ENCODE measurements around the gene OLFM2.

OLFM2 gene

DNA sequence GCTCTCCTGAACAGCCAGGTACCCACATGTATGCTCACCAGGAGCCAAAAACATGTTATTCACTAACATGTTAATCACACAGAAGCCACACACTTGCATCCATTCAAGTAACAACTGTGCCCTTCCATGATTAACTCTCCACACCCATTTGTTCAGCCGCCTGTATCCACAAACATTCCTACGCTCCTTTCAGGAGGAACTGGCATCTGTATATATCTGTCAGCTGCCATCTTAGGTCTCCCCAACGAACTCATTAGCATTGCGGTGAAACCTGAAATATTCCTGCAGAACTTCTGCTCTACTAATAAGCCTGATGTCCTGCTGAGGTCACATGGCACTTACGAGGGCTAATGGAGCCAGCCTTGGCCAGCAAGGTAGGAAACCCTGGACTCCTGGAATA, 33.0 kb downstream of the OLFM2 start:
- no peak for DNase-seq

DNA sequence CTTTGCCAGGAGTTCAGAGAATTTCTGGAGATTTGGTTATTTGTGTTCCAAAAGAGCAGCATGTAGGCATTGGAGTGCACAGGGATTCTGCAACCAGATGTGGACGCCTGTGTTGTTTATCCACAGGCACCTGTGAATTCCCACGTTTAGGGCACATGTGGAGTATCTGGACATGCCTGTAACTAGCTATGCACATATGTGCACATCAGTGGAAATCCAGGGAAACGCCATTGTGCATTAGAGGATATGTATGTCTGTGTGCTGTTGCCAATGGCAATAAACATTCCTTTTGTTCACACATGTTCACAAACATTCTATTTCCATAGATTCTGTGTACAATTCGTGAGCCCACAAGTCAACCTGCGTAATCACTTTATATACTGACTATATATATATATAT, 34.7 kb downstream of the OLFM2 start:
- no peak for DNase-seq

DNA sequence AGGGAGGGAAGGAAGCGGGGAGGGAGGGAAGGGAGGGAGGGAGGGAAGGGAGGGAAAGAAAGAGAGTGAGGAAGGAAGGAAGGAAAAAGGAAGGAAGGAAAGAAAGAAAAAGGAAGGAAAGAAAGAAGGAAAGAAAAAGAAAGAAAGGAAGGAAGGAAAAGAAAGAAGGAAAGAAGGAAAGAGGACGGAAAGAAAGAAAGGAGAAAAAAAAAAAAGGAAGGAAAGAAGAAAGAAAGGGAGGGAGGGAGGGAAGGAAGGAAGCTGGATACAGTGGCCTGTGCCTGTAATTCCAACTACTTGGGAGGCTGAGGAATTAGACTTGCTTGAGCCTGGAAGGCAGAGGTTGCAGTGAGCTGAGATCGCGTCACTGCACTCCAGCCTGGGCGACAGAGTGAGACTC, 35.3 kb downstream of the OLFM2 start:
- no peak for DNase-seq

DNA sequence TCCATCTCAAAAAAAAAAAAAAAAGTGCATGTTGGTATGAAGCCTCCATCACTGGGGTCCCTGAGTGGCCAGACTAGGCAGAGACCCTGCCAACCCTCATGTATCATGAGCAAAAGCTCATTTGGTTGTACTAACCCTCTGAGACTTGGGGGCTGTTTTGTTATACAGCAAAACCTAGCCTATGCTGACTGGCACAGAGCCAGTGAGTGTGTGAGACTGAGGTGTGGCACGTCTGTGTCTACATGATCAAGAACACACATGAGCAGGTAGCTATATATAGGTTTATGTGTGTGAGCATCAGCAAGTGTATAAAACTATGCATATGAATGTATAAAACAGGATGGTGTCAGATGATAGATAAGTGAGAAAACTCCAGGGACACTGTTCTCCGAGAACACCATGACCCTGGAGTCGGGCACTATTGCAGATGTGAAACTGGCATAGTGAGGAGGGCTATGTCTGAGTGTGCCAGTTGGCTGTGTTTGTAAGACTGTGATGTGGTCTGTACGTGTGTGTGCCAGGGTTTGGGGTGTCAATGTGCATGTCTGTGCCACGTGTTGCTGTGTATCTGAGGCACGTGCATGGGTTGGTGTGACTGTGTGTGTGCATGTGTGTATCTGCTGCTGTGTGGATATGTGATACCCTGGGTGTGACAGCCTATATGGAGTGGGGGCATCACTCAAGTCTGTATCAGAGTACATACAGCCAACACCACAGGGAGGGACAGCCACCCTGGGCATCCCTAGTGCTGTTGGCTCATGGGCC, 44.5 kb downstream of the OLFM2 start:
- no peak for DNase-seq

DNA sequence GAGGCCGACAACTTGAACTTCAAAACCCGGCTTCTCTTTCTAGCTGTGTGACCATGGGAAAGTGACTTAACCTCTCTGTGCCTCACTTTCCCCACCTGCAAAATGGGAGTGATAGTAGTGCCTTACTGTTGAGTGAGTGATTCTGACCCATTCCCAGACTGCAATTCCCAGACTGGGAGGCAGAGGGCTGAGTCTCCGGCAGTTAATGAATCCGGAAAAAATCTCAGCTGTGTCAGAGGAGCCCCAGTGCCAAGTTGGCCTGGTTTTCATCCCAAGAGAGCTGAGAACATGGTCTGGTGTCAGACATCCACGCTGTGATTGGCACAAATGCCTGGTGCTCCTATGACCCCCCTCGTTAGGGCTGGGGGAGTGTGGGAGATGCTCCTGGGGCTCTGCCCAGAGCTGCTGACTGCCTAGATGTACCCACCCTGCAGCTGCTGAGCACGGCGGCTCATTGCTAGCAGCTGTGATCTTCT, 51.2 kb downstream of the OLFM2 start:
- DNase-seq, result no peak

DNA sequence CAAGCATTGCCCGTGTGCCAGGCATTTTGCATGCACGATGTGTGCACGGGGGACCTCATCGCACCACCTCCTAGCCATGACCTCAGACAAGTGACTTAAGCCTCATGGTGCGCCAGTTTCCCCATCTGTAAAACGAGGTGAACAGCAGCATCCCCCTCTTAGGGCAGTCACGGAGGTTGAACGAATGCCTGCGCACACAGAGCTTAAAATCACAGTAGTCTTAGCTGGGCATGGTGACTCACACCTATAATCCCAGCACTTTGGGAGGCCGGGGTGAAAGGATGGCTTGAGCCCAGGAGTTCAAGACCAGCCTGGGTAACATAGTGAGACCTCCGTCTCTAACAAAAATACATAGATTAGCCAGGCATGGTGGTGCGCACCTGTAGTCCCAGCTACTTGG, 52.6 kb downstream of the OLFM2 start:
- no peak for DNase-seq

DNA sequence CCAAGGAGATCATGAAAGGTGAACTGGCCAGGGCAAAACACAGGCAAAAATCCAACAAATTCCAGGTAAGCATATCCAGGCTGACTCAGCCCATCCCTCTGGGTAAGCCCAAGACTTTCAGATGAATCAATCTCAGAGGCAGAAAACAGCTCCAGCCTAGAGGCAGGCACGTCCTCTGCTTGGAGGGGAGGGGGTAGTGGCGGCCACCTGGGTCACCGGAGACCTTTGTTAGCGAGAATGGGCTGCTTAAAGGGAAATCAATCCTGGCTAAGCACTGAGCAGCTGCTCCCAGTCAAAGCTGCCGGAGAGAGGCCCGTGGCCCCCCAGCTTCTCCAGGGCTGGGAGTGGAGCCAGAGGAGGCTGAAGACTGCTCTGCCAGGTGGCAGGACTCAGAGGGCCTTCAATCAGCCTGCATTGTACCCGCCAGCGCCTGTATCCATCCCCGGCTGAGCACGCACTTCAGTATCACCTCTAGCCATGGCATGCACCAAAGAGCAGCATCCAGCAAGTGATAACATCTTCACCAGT, 53.0 kb downstream of the OLFM2 start:
- DNase-seq, result no peak

DNA sequence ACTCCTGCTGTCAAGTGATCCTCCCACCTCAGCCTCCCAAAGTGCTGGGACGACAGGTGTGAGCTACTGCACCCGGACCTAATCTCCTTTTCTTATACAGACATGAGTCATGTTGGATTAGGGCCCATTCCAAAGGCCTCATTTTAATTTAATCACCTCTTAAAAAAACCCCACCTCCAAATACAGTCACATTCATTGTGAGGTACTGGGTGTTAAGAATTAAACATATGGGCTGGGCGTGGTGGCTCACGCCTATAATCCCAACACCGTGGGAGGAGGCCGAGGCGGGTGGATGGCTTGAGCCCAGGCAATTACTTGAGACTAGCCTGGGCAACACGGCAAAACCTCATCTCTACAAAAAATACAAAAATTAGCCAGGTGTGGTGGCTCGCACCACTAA, 54.6 kb downstream of the OLFM2 start:
- no peak for DNase-seq

DNA sequence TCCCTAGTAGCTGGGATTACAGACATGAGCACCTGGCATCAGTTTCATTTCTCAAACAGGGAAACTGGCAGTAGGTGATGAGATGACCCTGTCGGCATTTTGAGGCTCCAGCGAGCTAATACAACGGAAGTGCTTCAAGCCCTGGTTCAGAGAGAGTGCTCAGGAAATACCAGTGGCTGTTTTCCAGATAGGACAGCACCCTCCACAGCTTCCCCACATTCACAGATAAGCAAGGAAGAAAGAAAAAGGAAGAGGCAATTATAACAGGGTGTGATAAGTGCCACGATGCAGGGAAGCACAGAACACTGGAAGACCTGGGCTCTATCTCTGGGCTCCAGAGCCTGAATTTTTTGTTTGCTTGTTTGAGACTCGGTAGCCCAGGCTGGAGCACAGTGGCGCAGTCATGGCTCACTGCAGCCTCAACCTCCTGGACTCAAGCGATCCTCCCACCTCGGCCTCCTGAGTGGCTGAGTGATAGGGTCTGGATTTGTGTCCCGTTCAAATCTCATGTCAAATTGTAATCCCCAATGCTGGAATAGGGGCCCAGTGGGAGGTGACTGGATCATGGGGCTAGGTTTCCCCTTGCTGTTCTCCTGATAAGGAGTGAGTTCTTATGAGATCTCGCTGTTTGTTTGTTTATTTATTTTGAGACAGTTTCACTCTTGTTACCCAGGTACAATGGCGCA, 57.7 kb downstream of the OLFM2 start:
- DNase-seq, result no peak

DNA sequence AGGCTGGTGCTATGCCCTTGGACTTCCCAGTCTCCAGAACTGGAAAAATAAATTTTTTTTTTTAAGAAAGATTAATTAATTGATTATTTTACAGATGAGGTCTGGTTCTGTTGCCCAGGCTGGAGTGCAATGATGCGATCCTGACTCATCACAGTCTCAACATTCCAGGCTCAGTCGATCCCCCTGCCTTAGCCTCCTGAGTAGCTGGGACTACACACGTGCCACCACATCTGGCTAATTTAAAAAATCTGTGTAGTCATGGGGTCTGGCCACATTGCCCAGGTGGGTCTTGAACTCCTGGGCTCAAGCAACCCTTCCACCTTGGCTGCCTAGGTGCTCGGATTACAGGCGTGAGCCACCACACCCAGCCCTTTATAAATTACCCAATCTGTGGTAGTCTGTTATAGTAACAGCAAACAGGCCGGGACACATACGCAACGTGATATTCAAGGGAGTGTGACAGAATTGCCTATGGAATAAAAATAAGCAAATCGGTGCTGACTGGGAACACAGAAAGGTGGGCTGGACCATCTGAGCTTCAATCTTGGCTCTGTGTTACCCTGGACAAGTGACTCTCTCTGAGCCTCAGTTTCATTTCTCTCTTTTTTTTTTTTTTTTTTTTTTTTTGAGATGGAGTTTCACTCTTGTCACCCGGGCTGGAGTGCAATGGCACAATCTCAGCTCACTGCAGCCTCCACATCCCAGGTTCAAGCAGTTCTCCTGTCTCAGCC, 58.4 kb downstream of the OLFM2 start:
- no peak for DNase-seq

DNA sequence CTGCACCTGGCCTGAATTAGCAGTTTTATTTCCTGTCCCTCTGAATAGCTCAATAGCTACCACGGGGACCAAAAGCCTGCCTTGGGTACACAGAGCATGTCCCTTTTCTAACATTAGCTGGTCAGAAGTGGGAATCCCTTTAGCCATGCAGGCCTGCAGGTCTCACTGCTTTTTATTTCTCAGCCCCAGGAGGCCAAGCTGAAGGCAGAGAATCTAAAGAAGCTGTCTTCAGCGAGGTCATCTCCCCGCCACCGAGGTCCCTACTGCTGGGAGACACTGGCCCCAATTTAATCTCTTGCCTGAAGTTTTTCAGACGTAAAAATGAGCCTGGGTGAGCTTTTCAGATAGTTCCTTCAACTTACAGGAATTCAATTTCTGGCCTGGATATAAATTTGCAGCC, 60.5 kb downstream of the OLFM2 start:
- DNase-seq, result no peak

DNA sequence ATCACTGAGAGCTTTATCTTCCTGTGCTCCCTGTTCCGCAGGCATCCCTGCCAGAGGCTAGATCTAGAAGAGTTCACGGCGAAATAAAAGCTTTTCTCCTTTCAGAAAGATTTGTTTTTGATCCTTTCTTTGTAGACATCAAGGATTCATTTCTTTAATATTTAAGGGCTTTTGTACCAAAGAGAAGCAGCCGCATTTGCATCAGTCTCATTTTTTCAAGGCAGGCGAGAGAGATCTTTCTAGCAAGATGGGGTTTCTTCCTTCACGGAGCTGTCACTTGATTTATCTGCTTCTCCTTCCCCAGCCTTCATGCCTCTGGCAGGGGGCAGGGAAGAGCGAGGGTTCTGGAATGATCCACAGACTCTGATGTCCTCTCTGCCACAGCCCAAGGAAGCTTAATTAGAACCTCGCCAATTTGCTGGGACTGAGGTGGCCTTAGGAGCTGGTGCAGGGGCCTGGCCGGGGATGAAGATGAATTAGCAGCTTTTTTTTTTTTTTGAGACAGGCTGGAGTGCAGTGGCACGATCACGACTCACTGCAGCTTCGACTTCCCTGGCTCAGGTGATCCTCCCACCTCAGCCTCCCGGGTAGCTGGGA, 61.2 kb downstream of the OLFM2 start:
- no peak for DNase-seq

DNA sequence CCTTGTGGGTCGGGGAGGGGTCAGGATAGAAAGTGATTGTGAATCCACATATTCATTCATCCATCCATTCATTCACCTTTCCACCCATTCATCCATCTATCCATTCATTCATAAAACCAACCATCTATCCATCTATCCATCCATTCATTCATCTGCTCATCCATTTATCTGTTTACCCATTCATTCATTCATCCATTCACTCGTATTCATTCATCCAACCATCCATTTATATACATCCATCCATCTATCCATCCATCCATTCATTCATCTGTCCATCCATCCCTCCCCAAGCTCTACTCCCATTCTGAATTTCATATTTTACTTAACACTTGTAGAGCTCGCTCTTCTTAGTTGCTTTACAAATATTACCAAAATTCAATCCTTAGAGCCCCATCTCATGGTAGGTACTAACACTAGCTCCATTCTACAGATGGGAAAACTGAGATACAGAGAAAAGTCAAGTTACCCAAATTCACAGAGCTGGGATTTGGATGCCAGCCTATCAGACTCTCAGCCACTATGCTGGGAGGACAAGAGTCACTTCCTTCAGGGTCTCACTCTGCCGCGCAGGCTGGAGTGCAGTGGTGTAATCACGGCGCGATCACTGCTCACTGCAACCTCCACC, 63.6 kb downstream of the OLFM2 start:
- no peak for DNase-seq

DNA sequence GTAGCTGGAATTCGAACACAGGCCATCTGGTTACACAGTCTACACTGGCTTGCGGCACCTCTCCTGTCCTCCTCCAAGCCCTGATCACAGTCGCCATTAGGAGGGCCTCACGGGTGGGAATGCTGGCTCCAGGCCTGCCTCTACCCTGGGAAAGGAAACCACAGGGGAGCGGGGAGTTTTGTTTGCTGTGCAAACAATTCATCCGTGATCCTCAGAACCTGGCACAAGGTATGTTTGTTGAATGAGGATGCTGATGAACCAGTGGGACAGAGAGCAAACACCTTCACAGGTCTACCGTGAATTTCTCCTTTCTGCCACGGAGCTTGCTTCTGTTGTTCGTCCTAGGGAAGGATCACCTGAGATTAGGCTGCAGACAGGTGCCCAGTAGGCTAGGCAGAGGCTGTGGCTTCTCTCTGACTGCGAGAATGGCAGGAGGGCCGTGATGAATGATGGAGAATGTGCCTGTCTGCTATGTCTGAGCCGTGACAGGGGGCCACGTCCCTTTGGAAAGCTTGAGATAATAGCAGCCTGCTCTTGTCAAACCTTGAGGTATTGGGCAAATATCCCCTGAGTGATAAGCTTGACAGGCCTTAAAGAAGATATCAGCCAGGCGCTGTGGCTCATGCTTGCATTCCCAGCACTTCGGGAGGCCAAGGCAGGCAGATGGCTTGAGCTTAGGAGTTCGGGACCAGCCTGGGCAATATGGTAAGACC, 64.5 kb downstream of the OLFM2 start:
- no peak for DNase-seq

DNA sequence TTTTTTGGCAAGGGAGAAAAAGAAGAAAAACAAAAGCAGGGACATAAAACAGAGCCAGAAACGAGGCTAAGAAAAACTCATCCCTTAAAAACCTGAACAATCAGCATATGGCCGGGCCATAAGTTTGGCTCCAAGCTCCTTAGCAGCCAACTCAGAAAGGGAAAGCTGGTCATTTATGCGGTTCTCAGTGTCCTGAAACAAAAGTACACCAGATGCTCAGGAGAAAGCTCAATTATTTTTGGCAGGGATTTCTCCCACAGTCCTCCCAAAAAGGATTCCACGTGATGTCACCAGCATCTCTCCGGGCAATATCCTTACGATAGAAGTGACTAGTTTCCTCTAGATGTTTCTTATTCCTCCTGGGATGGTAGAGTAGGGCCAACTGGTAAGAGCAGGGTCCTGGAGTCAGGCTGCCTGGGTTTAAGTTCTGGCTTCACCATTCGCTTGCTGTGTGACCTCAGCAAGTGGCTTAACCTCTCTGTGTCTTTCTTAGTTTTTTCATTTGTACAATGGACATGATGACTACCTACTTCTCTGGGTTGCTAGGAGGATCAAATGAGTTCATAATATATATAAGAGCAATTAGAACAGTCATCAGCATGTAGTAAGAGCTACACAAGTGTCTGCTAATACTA, 67.2 kb downstream of the OLFM2 start:
- no peak for DNase-seq

DNA sequence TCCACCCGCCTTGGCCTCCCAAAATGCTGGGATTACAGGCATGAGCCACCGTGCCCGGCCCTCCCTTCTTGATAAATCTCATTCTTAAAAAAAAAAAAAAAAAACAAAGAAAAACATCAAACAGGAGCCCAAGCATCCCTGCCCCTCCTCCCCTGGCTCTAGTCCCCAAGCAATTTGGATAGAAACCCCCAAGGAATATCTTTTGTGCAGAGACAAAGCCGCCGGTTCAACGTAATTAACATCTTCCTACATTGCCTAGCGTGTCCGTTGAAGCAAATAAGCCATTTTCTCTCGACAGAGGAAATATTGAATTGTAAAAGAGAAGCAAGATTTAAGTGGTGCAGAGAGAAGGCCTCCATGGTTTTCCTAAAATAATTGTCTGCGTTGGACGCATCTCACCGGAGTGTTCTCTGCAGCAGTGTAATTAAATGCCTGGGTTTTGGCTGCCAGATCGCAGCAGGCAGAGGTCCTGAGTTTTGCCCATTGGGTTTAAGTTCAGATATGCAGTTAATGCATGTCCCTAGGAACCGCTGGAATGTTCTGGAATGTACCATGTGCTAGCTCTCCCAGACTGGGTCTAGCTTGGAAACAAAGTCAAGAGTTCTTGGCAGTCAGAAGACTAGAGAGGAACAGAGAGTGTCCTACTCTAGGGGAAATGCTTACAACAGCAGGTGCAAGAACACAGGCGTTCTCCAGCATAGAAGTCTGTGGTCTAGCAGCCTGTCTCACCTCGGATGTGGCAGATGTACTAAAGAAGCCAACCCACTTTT, 70.4 kb downstream of the OLFM2 start:
- no peak for DNase-seq

DNA sequence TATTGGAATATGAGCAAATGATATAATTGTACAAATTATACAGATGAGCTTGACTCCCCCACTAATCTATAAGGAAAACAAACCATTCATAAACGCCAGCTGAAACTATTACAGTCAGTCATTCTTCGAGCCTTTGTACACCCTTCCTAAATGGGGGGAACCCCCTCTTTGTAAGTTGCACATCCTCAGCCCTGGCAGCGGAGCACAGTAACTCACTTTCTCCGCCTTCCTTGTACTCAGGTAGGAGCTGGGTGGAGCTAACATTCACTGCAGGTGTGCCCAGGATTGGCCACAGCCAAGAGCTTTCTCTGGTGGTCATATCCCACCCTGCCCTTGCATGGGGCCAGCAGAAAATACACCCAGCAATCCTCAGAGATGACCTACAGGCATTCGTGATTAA, 72.6 kb downstream of the OLFM2 start:
- no peak for DNase-seq

DNA sequence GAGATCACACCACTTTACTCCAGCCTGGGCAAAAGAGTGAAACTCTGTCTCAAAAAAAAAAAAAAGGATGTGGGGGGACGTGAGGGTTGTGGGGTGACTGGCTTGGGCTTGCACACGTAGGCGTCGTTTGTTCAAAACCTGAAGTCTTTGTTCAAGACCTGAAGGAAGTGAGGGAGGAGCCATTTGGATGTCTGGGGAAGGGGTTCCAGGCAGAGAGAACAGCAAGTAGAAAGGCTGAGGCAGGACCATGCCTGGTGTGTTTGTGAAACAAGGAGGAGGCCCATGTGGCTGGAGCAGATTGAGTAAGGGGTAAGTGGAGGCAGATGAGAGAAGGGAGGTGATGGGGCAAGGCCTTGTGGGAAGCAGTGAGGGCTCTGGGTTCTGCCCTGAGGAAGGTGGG, 73.4 kb downstream of the OLFM2 start:
- DNase-seq, result no peak

DNA sequence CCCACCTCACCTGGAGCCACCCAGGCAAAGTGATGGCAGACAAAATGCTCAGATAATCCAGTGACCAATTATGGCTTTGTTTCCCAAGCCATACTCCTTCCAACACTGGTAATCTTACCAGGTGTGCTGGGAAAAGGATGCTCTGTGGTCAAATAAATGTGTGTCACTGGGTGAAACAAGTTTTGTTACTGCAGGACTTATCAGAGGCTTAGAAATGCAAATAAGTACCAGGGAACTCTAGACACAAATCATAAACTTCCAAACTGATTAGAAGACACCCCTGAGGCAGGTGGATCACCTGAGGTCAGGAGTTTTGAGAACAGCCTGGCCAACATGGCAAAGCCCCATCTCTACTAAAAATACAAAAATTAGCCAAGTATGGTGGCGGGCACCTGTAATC, 74.8 kb downstream of the OLFM2 start:
- no peak for DNase-seq

DNA sequence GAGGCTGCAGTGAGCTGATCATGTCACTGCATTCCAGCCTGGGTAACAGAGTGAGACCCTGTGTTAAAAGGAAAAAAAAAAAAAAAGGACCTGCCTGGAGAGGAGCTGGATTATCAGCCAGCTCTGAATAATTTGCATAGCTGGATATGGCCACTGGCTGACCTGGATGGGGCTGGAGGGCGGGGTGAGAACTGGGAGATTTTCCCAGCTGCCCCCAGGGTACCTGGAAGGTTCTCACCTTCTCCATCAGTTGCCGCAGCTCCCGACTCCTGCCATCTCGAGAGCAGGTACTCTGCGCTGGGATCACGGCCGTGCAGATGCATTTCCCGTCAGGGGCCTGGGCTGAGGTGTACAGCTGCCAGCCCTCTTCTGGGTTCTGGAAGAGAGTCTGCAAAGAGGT, 75.9 kb downstream of the OLFM2 start:
- DNase-seq, result no peak

DNA sequence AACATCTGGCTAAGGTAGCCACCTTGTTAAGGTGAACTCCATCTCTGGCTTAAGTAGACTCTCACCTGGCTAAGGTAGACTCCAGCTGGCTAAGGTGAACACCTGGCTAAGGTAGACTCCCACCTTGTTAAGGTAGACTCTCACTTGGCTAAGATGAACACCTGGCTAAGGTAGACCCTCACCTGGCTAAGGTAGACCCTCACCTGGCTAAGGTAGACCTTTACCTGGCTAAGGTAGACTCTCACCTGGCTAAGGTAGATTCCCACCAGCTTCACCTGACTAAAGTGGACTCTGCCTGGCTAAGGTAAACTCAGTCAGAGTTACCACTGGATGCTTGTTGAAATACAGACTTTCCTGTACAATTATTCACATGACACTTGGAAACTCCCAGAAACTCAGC, 77.5 kb downstream of the OLFM2 start:
- no peak for DNase-seq
